HepG2 (cell line): ENCODE results near the gene ALDH3A1. TPM values are rescaled to one million over a fixed set of nuclear protein-coding genes. Genes with fewer than 3 reads are reported as not detected.

Experiments used
- ATAC-seq: fragments of 200-7000 bp; cut with Tn5 transposase; 3 replicates; pipeline ENCODE4 v1.9.1; 2020; ENCODE audit warnings: mild to moderate bottlenecking, moderate library complexity
- BruUV-seq: library from RNA; stranded (reverse); fragments of 400-500 nt; replicated peaks from 2 replicates; lab custom pipeline; 2021; lab: Mats Ljungman, UMichigan
- CTCF ChIA-PET: fragments of 300-600 bp; formaldehyde crosslinking; extraction: SDS; loops from one replicate; lab custom pipeline; 2021; ENCODE audit warnings: low total read pairs, inconsistent platforms, low intra/inter-chr PET ratio; lab: Yijun Ruan, JAX
- POLR2A ChIA-PET: fragments of 350-600 bp; sonication (Branson Sonifier 250); formaldehyde crosslinking; loops from one replicate; lab custom pipeline; 2020; ENCODE audit warnings: antibody characterized with exemption, inconsistent platforms; lab: Yijun Ruan, JAX
- DNase-seq: peaks from one replicate; pipeline ENCODE4 v3.0.0-alpha.2; 2015; ENCODE audit warnings: low spot score
- FAIRE-seq: peaks from 3 replicates; lab custom pipeline; 2011; peaks lifted over from hg19 to GRCh38; lab: Jason Lieb, UNC
- H2AFZ ChIP-seq: one replicate; pipeline ENCODE4 v1.6.1; 2011; ENCODE audit warnings: low read length, inconsistent platforms
- H3K27ac ChIP-seq: fragments of 300-600 bp; 3 replicates; pipeline ENCODE4 v1.8.0; 2011; ENCODE audit warnings: mixed run types, mild to moderate bottlenecking, mixed read lengths, low read length, inconsistent platforms; ENCODE audit not compliant: insufficient read depth; ENCODE audit errors: extremely low read length
- H3K27me3 ChIP-seq, 2 experiments: fragments of 200-600 bp in 1 of 2; 2 replicates in 1 of 2; 3 replicates in 1 of 2; pipeline versions ENCODE4 v1.6.0 to v1.8.0; 2011; ENCODE audit warnings: low read length in 2 of 2, mild to moderate bottlenecking in 2 of 2, moderate library complexity in 2 of 2, inconsistent platforms in 1 of 2; ENCODE audit not compliant: insufficient read depth in 2 of 2, control insufficient read depth in 1 of 2
- H3K36me3 ChIP-seq, 2 experiments: fragments of 200-600 bp in 1 of 2; replicated peaks in 1 of 2; 2 replicates in 1 of 2; 3 replicates in 1 of 2; pipeline versions ENCODE4 v1.5.1 to v1.8.0; 2011; ENCODE audit warnings: low read length in 2 of 2, inconsistent platforms in 1 of 2; ENCODE audit not compliant: insufficient read depth in 2 of 2, control insufficient read depth in 1 of 2
- H3K4me1 ChIP-seq: 2 replicates; pipeline ENCODE4 v1.5.1; 2012; ENCODE audit warnings: low read length, inconsistent platforms; ENCODE audit not compliant: insufficient read depth
- H3K4me2 ChIP-seq: 2 replicates; pipeline ENCODE4 v1.6.0; 2011; ENCODE audit warnings: low read depth, low read length, inconsistent platforms
- H3K4me3 ChIP-seq, 3 experiments: fragments of 200-600 bp in 1 of 3; sonication (generic), shearing (Covaris generic) in 1 of 3; replicated peaks in 1 of 3; 2 replicates each; pipeline ENCODE4 v1.5.1; 2011 to 2016; ENCODE audit warnings: low read length in 3 of 3, inconsistent platforms in 2 of 3, low read depth in 2 of 3, mild to moderate bottlenecking in 2 of 3, control low read depth in 1 of 3, mixed read lengths in 1 of 3; ENCODE audit not compliant: insufficient read depth in 1 of 3
- H3K79me2 ChIP-seq: one replicate; pipeline ENCODE4 v1.6.1; 2011; ENCODE audit warnings: low read length, inconsistent platforms; ENCODE audit not compliant: insufficient read depth
- H3K9ac ChIP-seq: 2 replicates; pipeline ENCODE4 v1.6.0; 2011; ENCODE audit warnings: mild to moderate bottlenecking, low read depth, low read length, inconsistent platforms; ENCODE audit not compliant: insufficient read depth
- H3K9me3 ChIP-seq: 2 replicates; pipeline ENCODE4 v1.5.1; 2012; ENCODE audit warnings: mild to moderate bottlenecking, low read length
- H4K20me1 ChIP-seq: 2 replicates; pipeline ENCODE4 v1.6.0; 2011; ENCODE audit warnings: inconsistent platforms, mild to moderate bottlenecking, low read length, moderate library complexity; ENCODE audit not compliant: insufficient read depth
- DDIT3 ChIP-seq: sonication (generic); formaldehyde crosslinking; IDR thresholded peaks from 2 replicates; pipeline ENCODE4 v1.4.0; 2020; ENCODE audit warnings: mild to moderate bottlenecking, missing genetic modification reagents
- FLYWCH1 ChIP-seq: sonication (generic); formaldehyde crosslinking; IDR thresholded peaks from 2 replicates; pipeline ENCODE4 v1.8.1; 2023; ENCODE audit warnings: mild to moderate bottlenecking, missing genetic modification reagents
- KDM3A ChIP-seq: IDR thresholded peaks from 2 replicates; pipeline ENCODE4 v1.6.1; 2018; ENCODE audit warnings: low read depth, missing compliant biosample characterization
- NR2F1 ChIP-seq, 2 experiments: fragments of 450-650 bp in 1 of 2; formaldehyde crosslinking in 1 of 2; IDR thresholded peaks; 2 replicates each; pipeline versions ENCODE4 v1.5.0 to v1.6.1; 2016 to 2020; ENCODE audit warnings: mild to moderate bottlenecking in 1 of 2, missing compliant biosample characterization in 1 of 2, missing genetic modification reagents in 1 of 2, moderate library complexity in 1 of 2
- PATZ1 ChIP-seq: sonication (generic); formaldehyde crosslinking; IDR thresholded peaks from 2 replicates; pipeline ENCODE4 v1.4.0; 2020; ENCODE audit warnings: missing genetic modification reagents
- POLR2A ChIP-seq, 2 experiments: IDR thresholded peaks; 2 replicates each; pipeline ENCODE4 v1.6.1; 2011; ENCODE audit warnings: low read depth in 2 of 2, low read length in 2 of 2, mild to moderate bottlenecking in 1 of 2, moderate library complexity in 1 of 2; ENCODE audit not compliant: insufficient read depth in 1 of 2
- RARG ChIP-seq: sonication (generic); formaldehyde crosslinking; IDR thresholded peaks from 2 replicates; pipeline ENCODE4 v1.4.0; 2020; ENCODE audit warnings: low read depth, mild to moderate bottlenecking, missing genetic modification reagents
- SRSF1 ChIP-seq: fragments of 200-400 bp; formaldehyde crosslinking; optimal IDR thresholded peaks from 2 replicates; pipeline ENCODE3; 2017; ENCODE audit warnings: mild to moderate bottlenecking, low read depth, low read length, moderate library complexity
- U2AF2 ChIP-seq: fragments of 200-400 bp; formaldehyde crosslinking; IDR thresholded peaks from 2 replicates; pipeline ENCODE4 v1.6.1; 2017; ENCODE audit warnings: low read depth, mild to moderate bottlenecking, low read length
- ZBTB20 ChIP-seq: sonication (generic); formaldehyde crosslinking; IDR thresholded peaks from 2 replicates; pipeline ENCODE4 v1.8.1; 2023; ENCODE audit warnings: missing genetic modification reagents, low read depth, mild to moderate bottlenecking, borderline replicate concordance
- ZBTB33 ChIP-seq: sonication (generic); formaldehyde crosslinking; IDR thresholded peaks from 2 replicates; pipeline ENCODE4 v1.4.0; 2020; ENCODE audit warnings: missing genetic modification reagents
- ZFP36L1 ChIP-seq: sonication (generic); formaldehyde crosslinking; IDR thresholded peaks from 2 replicates; pipeline ENCODE4 v1.8.0; 2022; ENCODE audit warnings: mild to moderate bottlenecking, missing genetic modification reagents, moderate library complexity
- ZMYM4 ChIP-seq: sonication (generic); formaldehyde crosslinking; IDR thresholded peaks from 2 replicates; pipeline ENCODE4 v1.8.1; 2023; ENCODE audit warnings: mild to moderate bottlenecking, missing genetic modification reagents
- ZNF607 ChIP-seq: sonication (generic); formaldehyde crosslinking; IDR thresholded peaks from 2 replicates; pipeline ENCODE4 v1.5.1; 2020; ENCODE audit warnings: missing genetic modification reagents, mild to moderate bottlenecking, borderline replicate concordance
- ZNF782 ChIP-seq: sonication (generic); formaldehyde crosslinking; IDR thresholded peaks from 2 replicates; pipeline ENCODE4 v1.4.0; 2020; ENCODE audit warnings: missing genetic modification reagents, mild to moderate bottlenecking, borderline replicate concordance
- WGBS: methylation state at CpG from one replicate; pipeline ENCODE4 v1.1.6; 2017; ENCODE audit warnings: low lambda C conversion rate; 5-methylcytosine and 5-hydroxymethylcytosine counted together
- in situ Hi-C: cut with HindIII; loops from 2 replicates; pipeline ENCODE4 v1.10.0; 2017; ENCODE audit warnings: low pct_unique_long_range_greater_than_20kb; ENCODE audit not compliant: extremely low pct_ligation_motif_present
- intact Hi-C: fragments of 100-400 bp; cut with micrococcal nuclease; formaldehyde crosslinking; loops from one replicate; pipeline ENCODE4 v1.10.0; 2022; ENCODE audit not compliant: unreplicated experiment
- polyA plus RNA-seq, 8 experiments: library from polyadenylated mRNA; depleted of rRNA in 3 of 8; stranded (reverse) in 7 of 8; unstranded in 1 of 8; fragments of >200 nt; fragmentation: Illumina TruSeq in 4 of 8; extraction: Trizol in 4 of 8; gene quantifications; 2 replicates each; pipeline versions ENCODE4 v1.2.1 to v1.2.3, GENCODE V29; 2011 to 2016; ENCODE audit warnings: low read depth in 4 of 8, missing spikeins in 1 of 8, mixed read lengths in 1 of 8; ENCODE audit not compliant: insufficient read depth in 1 of 8
- total RNA-seq, 5 experiments: library from RNA; depleted of rRNA; stranded (reverse); fragments of >200 nt; fragmentation: Illumina TruSeq; extraction: Trizol; gene quantifications; 2 replicates each; pipeline ENCODE4 v1.2.3, GENCODE V29; 2016; ENCODE audit warnings: low read depth in 1 of 5

Gene ALDH3A1
- total and polyA plus RNA-seq, 2 of the 13 experiments (the other 11 are each of a cell fraction or from before 2014, with no cell fraction given): 0.07 to 0.62 TPM

- in situ Hi-C loops: loop anchor here (25.0 kb wide), 1 partner anchor 202 kb away; no protein-coding TSS in a partner anchor
- no peak for ATAC-seq
- intact Hi-C loops: no loop called here
- no peak overlapping the region for H3K9ac ChIP-seq
- H3K4me2 ChIP-seq: no peak overlapping the region
- H3K36me3 ChIP-seq: no peaks in the 10 kb centered on the region
- 93% methylated on average over 11 of the region's 28 CpGs for WGBS
- H3K27ac ChIP-seq: no peak overlapping the region
- TF ChIP-seq PATZ1 (no peak), ZBTB33 (CRISPR knock-in tag) (0 out of 2 replicates have a peak, but pooled peaks have one; percentile 22)
- TF ChIP-seq, all 625 proteins: peak for 1
- peaks cover 0 to 4% of the 10 kb centered on the region in 2 experiments; a peak in 2 of 5 replicates for H3K27me3 ChIP-seq
- POLR2A ChIA-PET: interaction anchor here (2.2 kb wide), 1 partner anchor 65 kb away, joined by 5 read pairs; the partner anchor contains the start of gene ALDH3A2
- no peak overlapping the region for H3K4me3 ChIP-seq
- no peaks in the 10 kb centered on the region for H4K20me1 ChIP-seq
- no peaks in the 10 kb centered on the region for H3K79me2 ChIP-seq
- no peaks in the 10 kb centered on the region for H3K9me3 ChIP-seq
- CTCF ChIA-PET: no interaction called here
- peaks cover 41% of the 10 kb centered on the region for H3K4me1 ChIP-seq
- no TSS peak for BruUV-seq
- FAIRE-seq: no peak
- no peak for DNase-seq
- no peak overlapping the region for H2AFZ ChIP-seq
Measured at GRCh38 chr17:19713901-19714361, 34.2 kb downstream of the ALDH3A1 start.

- intact Hi-C loops: no loop called here
- CTCF ChIA-PET: no interaction called here
- no peak for TF ChIP-seq ZFP36L1 (CRISPR knock-in tag)
- TF ChIP-seq ZNF607 (CRISPR knock-in tag): no peak
- no peak for TF ChIP-seq KDM3A (CRISPR knock-in tag)
- no peak for TF ChIP-seq NR2F1 (CRISPR knock-in tag; IDR thresholded peaks at IDR 0.05)
- no peak for TF ChIP-seq U2AF2
- no peak for TF ChIP-seq ZNF782
- no peak for TF ChIP-seq POLR2A (IDR thresholded peaks at IDR 0.05; ENCODE audit: insufficient read depth in 1 of 2, low read depth in 2 of 2, low read length in 2 of 2)
- TF ChIP-seq ZMYM4 (CRISPR knock-in tag): no peak
- TF ChIP-seq ZBTB20 (CRISPR knock-in tag): no peak
- no peak for TF ChIP-seq SRSF1
- no peak for TF ChIP-seq RARG (CRISPR knock-in tag)
- no peak for TF ChIP-seq FLYWCH1 (CRISPR knock-in tag)
- TF ChIP-seq DDIT3 (CRISPR knock-in tag): no peak
Measured at GRCh38 chr17:19713462-19713861, 34.6 kb downstream of the ALDH3A1 start.

More at GRCh38 chr17:19713462-19713861, 34.6 kb downstream of the ALDH3A1 start:
- FAIRE-seq (no peak), DNase-seq (no peak), ATAC-seq (peak; percentile 17; the same call in 1 of the 3 replicates)
- no TSS peak for BruUV-seq
- peaks cover 0 to 4% of the 10 kb centered on the region in 2 experiments; a peak in 2 of 5 replicates for H3K27me3 ChIP-seq
- peaks cover 41% of the 10 kb centered on the region for H3K4me1 ChIP-seq
- H3K9me3 ChIP-seq: no peaks in the 10 kb centered on the region
- in situ Hi-C loops: loop anchor here (25.0 kb wide), 1 partner anchor 201 kb away; no protein-coding TSS in a partner anchor
- H3K27ac ChIP-seq: no peak overlapping the region
- no peak overlapping the region for H3K4me3 ChIP-seq
- no peak overlapping the region for H2AFZ ChIP-seq
- no peaks in the 10 kb centered on the region for H3K79me2 ChIP-seq
- POLR2A ChIA-PET: no interaction called here
- H3K36me3 ChIP-seq: no peaks in the 10 kb centered on the region
- 77% methylated on average over 7 of the region's 16 CpGs for WGBS
- H3K4me2 ChIP-seq: no peak overlapping the region
- no peaks in the 10 kb centered on the region for H4K20me1 ChIP-seq
- no peak overlapping the region for H3K9ac ChIP-seq
